Stimulated activated CD4-positive, alpha-beta T cell treated with anti-CD3 and anti-CD28 coated beads, Interleukin-1b, Interleukin-23, amount 100 ng/mL, for 4 hours (primary cell): ENCODE results near the gene NELL1.
"Not testable (repeated sequence)": the region's sequence is repeated elsewhere in the genome, so short reads cannot be mapped to it uniquely, and the experiment has no call there.

Experiments used
- DNase-seq, 2 donors: peaks; one replicate each; pipeline ENCODE4 v3.0.0-alpha.2; 2020; ENCODE audit warnings: low read depth in 2 of 2

NELL1 gene

GRCh38 chr11:21190181-21190580 lies 520.8 kb downstream of the NELL1 start:
- no peak for DNase-seq

DNA sequence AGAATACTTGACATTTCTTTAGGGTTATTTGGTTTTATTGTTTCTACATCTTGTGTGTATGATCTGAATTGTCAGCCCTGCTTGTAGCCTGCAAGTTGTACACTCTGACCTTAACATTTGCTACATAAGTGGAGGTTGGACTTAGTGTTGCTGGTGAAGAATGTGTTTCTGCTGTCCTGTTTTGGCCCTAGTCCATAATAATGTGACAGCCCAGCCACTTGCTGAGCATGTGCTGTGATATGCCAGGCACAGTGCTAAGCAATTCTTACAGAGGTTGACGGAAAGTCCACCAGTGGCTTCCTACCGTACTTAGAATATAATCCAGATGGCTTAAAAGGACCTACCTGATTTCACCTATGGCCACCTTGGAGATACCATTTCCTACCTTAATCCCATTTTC lies 526.6 kb downstream of the NELL1 start:
- no peak for DNase-seq

- no peak for DNase-seq
These were observed 529.1 kb downstream of the NELL1 start for GRCh38 chr11:21198498-21198897.

DNA sequence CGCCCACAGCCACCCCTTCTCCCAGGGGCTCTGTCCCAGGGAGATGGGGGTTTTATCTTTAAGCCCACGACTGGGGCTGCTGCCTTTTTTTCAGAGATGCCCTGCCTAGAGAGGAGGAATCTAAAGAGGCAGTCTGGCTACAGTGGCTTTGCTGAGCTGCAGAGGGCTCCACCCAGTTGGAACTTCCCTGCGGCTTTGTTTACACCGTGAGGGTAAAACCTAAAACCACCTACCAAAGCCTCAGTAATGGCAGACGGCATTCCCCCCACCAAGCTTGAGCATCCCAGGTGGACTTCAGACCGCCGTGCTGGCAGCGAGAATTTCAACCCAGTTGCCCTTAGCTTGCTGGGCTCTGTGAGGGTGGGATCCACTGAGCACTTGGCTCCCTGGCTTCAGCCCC lies 535.8 kb downstream of the NELL1 start:
- DNase-seq: no peak

GRCh38 chr11:21225860-21226259 lies 556.5 kb downstream of the NELL1 start:
- no peak for DNase-seq

GRCh38 chr11:21229224-21229623 lies 559.8 kb downstream of the NELL1 start:
- no peak for DNase-seq

- DNase-seq: no peak
These were observed 580.8 kb downstream of the NELL1 start for GRCh38 chr11:21250196-21250595.

- no peak for DNase-seq
These were observed 584.7 kb downstream of the NELL1 start for GRCh38 chr11:21254055-21254454.

- DNase-seq: no peak
These were observed 585.4 kb downstream of the NELL1 start for GRCh38 chr11:21254790-21255189.

DNA sequence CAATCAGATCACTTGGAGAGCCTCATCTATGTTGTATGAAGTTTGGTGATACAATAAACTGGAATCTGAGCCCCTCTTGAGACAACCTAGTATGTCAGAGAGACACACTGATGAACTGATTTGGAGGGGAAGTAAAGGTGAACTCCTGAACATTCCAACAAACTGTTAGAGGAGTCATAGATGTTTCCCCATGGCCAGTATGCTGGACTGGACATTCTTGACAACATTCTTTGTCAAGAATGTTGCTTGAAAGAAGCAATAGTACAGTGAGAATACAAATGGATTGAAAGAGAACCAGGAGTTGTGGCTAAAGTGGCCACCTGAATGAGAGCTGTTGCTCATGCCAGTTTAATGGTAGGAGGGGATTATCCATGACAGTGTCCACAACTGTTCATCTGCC lies 588.1 kb downstream of the NELL1 start:
- no peak for DNase-seq

GRCh38 chr11:21258414-21258813 lies 589.0 kb downstream of the NELL1 start:
- no peak for DNase-seq

DNA sequence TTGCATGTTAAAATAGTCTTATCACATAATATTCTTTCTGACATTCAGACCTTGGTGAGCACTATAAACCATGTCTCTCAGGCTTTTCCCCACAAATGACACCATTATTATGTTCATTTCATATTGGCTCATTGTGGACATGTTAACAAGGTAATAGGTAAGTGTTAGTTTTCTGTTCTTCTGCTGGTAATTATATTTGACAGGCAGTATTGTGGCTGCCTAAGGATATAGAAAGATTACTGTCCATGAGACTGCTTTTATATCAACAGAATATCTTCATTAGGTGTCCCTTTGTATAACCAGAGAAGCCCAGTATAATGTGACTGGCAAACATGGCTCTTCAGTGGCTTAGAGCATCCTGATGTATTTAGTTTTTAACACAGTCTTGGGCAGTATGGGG lies 590.7 kb downstream of the NELL1 start:
- DNase-seq: no peak

DNA sequence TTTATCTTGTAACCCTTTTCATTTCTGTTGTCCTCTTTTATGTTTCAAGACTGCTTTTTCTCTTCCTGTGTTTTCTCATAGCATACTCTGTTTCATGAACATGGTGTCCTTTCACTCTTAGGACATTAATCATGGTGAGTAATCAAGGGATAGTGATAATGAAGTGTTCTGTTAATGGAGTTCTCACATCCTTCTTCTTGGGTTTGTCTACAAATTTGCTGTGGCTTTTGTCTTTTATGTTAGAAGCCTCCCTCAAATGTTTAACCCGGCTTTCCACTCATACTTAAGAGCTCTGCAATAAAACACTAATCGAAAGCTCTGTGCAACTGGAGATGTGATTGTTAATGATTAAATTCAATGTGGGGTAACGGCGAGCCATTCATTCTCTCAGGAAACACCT lies 593.6 kb downstream of the NELL1 start:
- DNase-seq: no peak

- DNase-seq: no peak
These were observed 594.7 kb downstream of the NELL1 start for GRCh38 chr11:21264125-21264524.

- DNase-seq: no peak
These were observed 598.6 kb downstream of the NELL1 start for GRCh38 chr11:21268036-21268435.

DNA sequence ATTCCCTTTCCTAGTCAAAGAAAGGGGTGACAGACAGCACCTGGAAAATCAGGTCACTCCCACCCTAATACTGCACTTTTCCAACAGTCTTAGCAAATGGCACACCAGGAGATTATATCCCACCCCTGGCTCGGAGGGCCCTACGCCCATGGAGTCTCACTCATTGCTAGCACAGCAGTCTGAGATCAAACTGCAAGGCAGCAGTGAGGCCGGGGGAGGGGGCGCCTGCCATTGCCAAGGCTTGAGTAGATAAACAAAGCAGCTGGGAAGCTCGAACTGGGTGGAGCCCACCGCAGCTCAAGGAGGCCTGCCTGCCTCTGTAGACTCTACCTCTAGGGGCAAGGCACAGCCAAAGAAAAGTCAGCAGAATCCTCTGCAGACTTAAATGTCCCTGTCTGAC lies 602.8 kb downstream of the NELL1 start:
- not testable (repeated sequence) for DNase-seq

DNA sequence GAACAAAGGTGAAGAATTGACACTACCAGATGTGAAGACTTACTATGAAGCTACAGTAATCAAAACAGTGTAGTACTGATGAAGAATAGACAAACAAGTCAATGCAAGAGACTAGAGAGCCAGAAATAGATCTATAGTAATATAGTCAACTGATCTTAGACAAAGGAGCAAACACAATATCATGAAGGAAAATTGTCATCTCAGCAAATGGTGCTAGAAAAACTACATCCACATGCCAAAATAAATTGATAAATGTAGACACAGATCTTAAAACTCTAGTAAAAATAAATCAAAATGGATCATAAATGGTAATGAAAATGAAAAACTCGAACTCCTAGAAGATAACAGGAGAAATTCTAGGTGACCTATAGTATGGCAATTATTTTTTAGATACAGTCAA lies 609.5 kb downstream of the NELL1 start:
- DNase-seq: no peak

- DNase-seq: no peak
These were observed 615.7 kb downstream of the NELL1 start for GRCh38 chr11:21285104-21285503.

DNA sequence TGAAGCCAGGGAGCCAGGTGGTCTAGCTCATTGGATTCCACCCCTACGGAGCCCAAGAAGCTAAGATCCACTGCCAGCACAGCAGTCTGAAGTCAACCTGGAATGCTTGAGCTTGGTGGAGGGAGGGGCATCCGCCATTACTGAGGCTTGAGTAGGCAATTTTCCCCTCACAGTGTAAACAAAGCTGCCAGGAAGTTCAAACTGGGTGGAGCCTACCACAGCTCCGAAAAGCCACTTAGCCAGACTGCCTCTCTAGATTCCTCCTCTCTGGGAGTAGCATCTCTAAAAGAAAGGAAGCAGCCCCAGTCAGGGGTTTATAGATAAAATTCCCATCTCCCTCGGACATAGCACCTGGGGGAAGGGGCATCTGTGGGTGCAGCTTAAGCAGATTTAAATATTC lies 620.3 kb downstream of the NELL1 start:
- no peak for DNase-seq

GRCh38 chr11:21295508-21295907 lies 626.1 kb downstream of the NELL1 start:
- no peak for DNase-seq

DNA sequence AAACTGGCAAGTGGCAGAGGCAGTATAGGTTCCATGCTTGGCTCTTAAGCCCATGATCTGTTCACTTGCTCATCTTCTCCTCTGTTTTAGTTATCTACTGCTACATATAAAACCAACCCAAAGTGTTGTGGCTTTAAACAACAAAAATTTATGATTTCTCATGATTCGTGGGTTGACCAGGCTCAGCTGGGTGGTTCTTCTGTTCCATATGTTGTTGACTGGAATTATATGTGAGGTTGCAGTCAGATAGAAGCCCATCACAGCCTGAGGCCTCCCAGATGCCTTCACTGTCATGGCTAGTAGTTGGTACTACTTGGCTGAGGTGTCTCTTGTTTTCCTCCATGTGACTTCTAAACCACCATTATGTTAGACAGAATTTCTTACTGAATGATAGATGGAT lies 632.6 kb downstream of the NELL1 start:
- DNase-seq: no peak

DNA sequence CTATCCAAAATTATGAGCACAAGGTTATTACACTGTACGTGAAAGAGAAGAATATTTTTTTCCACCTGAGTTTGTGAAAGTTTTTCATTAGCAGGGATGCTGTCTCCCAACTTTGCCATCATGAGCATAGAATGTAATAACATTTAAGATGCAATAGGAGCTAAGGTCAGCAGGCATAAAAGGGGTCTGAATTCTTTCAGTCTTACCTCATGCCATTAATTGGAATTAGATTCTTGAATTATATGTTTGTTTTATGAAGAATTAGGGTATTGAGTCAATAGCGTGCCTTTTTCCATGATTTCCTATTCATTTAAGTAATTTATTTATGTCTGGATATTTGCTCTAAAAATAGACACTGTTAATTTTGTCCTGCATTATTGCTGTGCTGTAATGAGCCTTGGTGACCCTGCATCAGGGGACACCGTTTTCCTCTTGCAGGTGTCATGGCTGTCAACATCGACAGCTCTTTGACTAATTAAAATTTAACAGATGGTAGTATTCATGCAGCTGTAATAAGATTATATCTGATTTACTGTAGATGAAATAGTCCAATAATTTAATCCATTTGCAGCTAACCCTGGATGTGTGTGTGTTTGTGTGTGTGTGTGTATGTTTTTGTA lies 637.5 kb downstream of the NELL1 start:
- DNase-seq: no peak

- no peak for DNase-seq
These were observed 638.5 kb downstream of the NELL1 start for GRCh38 chr11:21307874-21308273.

GRCh38 chr11:21316591-21316990 lies 647.2 kb downstream of the NELL1 start:
- no peak for DNase-seq
